DND-41 (cell line): ENCODE data around the gene TREM2.

ENCODE experiments used
- CTCF ChIP-seq: IDR thresholded peaks from 2 replicates; pipeline ENCODE4 v1.5.1; 2012; ENCODE audit warnings: borderline replicate concordance, low read length, moderate library complexity, mild to moderate bottlenecking; ENCODE audit not compliant: poor library complexity, severe bottlenecking; ENCODE audit errors: extremely low read depth
- EZH2 ChIP-seq: IDR thresholded peaks from 3 replicates; pipeline ENCODE4 v1.6.1; 2012; ENCODE audit warnings: borderline replicate concordance, low read depth, mild to moderate bottlenecking, moderate library complexity, low read length, inconsistent platforms; ENCODE audit not compliant: severe bottlenecking

GRCh38 chr6:41186031-41186562 lies 23.2 kb upstream of the TREM2 start:
- TF ChIP-seq CTCF (no peak), EZH2 (no peak)
